Measurements from ENCODE around the gene PRR36.

GRCh38 chr19:7830823-7831222 is 43.4 kb downstream of the PRR36 start:
- no peak for TF ChIP-seq GATA2 (IDR thresholded peaks at IDR 0.05; ENCODE audit: low read depth, low read length)
- no peak for TF ChIP-seq GATA3 (IDR thresholded peaks at IDR 0.05; ENCODE audit: low read depth, low read length)
